T-helper 9 cell (primary cell): Measurements from ENCODE around the gene GTF2H4.
"Not testable (repeated sequence)": the region's sequence is repeated elsewhere in the genome, so short reads cannot be mapped to it uniquely, and the experiment has no call there.

ENCODE experiments used
- DNase-seq: peaks from one replicate; pipeline ENCODE4 v3.0.0-alpha.2; 2020

Gene GTF2H4

DNA sequence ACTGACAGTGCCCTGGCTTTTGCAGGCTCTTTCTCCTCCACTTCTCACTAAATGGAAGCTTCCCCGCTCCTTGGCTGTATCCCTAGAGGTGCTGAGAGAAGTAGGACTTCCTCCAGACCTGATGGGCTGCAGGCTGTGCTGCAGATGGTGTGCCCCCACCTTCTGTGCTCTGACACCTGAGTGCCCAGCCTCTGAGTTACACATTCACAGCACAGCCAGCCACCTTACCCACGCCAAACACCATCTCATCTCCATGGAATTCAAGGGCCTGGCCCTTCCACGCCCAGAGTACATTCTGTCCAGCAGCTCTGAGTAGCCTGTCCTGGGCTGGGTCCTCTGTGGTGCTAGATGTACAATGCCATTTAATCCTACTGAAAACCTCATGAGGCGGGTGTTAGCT, 18.6 kb downstream of the GTF2H4 start:
- DNase-seq = no peak

DNA sequence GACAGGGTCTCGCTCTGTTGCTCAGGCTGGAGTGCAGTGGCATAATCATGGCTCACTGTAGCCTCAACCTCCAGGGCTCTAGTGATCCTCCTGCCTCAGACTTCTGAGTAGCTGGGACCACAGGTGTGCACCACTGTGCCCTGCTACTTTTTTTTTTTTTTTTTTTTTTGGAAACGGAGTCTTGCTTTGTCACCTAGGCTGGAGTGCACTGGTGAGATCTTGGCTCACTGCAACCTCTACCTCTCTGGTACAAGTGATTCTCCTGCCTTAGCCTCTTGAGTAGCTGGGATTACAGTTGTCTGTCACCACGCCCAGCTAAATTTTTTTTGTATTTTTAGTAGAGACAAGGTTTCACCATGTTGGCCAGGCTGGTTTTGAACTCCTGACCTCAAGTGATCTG, 19.1 kb downstream of the GTF2H4 start:
- not testable (repeated sequence) for DNase-seq

DNA sequence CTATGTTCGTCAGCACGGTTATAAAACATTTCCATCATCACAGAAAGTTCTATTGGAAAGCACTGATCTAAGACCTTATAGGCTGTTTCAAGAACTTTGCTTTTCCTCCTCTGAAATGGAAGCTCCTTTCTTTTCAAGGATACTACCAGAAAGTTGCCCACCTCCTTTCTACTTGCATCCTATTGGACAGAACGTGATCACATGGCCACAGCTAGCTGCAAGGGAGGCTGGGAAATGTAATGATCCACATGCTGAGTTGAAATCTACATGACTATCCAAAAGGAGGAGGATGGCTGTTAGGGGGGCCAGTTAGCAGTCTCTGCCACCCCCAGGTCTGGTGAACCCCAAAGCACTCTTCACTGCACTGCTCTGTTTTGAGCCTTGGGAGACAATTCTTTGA, 20.7 kb downstream of the GTF2H4 start:
- no peak for DNase-seq

- DNase-seq = no peak
Measured at GRCh38 chr6:30930506-30930905, 22.5 kb downstream of the GTF2H4 start.

DNA sequence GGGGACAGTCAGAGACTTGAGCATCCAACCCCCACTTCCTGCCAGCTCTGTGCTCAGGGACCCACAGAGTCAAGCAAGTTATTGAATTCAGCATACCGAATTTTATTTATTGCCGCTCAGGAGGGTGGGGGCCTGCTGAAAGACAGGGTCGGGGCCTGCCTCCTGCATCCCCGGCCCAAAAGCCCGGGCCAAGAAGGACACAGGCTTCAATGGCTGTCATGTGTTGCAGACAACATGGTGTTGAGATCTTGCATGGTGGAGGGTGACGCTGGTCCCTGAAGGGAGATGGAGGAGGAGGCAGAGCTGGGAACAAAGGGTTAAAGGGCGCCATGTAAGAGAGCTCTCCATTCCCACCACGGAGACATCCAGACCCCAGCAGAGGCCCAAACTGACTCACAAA, 23.3 kb downstream of the GTF2H4 start:
- no peak for DNase-seq

GRCh38 chr6:30931969-30932645, 24.1 kb downstream of the GTF2H4 start, which contains the start of gene SFTA2:
TSS of gene SFTA2 (minus strand) at chr6:30932170. CDS start at chr6:30932096, 74 bp downstream.
- DNase-seq = no peak

GRCh38 chr6:30932665-30933365, 24.8 kb downstream of the GTF2H4 start:
- no peak for DNase-seq

DNA sequence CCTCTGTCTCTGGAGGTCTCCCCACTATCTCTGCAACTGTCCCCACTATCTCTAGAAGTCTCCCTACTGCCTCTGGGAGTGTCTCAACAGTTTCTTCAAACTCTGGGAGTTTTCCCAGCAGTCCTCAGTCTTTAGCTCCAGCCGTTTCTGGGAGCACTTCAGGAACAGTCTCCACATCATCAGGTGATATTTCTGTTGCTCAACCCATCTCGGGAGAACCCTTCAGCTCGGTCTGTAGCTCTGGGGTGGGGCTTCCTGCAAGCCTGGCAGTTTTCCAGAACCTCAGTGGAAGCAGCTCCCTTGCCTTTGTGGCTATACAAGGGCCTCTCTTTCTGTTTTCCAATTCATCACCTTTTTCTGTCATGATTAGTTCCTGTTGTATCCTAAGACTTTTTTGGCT, 27.0 kb downstream of the GTF2H4 start:
- DNase-seq = no peak

- no peak for DNase-seq
Measured at GRCh38 chr6:30937265-30937664, 29.3 kb downstream of the GTF2H4 start.

DNA sequence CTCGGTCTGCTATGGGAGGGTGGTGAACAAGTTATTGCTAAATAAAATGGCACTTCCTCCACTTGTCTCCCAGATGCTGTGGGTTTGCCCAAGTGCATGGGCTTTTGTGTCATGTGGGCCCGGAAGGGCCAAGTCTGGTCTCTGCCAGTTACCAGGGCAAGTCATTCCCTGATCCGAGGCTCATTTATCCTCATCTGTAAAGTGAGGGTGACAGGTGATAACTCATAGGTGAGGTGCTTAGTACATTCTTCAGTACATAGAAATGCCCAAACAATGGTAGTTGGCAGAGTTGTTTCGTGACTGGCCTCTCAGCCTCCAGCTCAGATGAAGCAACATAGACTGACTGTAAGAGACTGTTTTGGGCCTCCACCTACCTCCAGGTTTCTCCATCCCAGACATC, 30.7 kb downstream of the GTF2H4 start:
- no peak for DNase-seq

- DNase-seq = no peak
Measured at GRCh38 chr6:30939473-30939872, 31.5 kb downstream of the GTF2H4 start.

DNA sequence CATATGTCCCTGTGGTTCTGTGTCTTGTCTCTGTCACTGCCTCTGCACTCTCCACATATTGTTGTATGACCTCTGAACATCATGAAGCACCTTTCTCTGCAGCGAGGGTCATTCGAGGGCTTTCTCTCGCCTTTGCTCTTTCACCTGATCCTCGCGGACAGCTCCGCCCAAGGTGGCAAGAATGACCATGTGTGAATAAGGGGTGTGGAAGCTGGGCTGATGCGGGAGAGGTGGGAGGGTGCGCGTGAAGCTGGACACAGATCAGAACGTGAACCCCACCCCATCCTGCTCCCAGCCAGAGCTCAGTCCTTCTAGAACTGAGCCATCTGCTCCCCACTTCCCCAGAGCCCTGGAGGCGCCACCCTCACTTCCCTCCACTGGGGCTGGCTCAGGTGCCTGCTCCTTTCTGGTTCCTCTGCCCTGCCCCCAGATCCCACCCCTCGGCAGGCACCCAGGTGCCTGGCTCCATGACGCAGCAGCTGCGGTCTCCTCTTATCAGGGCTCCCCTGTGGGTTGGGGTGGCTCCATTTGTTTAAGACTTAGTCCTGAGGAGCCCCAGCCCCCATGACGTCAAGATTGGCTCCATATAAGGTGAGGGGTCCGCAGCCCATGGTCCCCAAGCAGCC, 32.5 kb downstream of the GTF2H4 start, which contains the start of gene MUCL3:
Gene MUCL3, plus strand, starts transcription at position 613 of the 626 bp plus-strand sequence. CDS start 27 bp downstream, outside the sequence.
- no peak for DNase-seq

DNA sequence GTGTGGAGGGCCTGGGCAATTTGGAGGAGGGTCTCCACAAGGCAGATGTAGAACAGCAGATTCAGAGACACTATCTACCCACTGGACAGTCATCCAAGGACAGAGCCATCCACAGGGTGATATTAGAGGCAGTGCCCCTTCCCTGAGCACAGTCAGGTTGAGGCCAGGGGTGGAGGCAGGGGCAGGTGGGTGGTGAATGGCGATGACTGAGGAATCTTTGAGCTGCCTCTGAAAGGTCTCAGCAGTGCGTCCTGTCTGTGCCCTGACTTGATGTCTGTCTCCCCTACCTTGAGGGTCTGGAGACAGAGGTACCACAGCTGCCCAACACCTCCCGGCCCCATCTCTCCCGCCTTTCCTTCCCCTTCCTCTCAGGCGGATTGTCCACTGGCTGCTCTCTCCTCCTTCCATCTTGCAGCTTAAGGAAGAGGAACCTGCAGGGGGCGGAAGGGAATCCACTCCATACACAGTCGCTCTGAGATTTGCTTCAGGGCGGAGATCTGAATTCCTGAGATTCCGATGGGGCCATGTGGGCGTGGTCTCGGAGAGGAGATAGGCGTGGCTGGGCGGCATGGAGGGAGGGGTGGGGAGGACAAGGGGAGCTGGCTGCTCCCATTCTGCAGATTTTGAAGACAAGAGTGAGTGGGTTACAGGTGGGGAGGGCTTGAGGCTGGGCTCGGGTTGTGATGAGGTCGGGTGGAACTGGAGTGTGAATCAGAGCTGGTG, 34.5 kb downstream of the GTF2H4 start:
- no peak for DNase-seq

DNA sequence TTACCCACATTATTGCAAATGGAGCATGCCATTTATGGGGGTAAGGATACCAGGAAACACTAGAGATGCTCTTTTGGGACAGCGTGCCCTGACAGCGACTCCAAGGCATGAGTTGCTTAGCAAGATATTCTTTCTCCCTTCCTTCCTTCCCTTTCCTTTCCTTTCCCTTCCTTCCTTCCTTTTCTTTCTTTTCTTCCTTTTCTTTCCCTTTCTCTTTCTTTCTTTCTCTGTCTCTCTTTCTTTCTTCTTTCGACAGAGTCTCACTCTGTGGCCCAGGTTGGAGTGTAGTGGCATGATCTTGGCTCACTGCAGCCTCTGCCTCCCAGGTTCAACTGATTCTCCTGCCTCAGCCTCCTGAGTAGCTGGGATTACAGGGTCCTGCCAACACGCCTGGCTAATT, 36.0 kb downstream of the GTF2H4 start:
- no peak for DNase-seq

GRCh38 chr6:30945281-30945680, 37.3 kb downstream of the GTF2H4 start:
- DNase-seq = no peak

DNA sequence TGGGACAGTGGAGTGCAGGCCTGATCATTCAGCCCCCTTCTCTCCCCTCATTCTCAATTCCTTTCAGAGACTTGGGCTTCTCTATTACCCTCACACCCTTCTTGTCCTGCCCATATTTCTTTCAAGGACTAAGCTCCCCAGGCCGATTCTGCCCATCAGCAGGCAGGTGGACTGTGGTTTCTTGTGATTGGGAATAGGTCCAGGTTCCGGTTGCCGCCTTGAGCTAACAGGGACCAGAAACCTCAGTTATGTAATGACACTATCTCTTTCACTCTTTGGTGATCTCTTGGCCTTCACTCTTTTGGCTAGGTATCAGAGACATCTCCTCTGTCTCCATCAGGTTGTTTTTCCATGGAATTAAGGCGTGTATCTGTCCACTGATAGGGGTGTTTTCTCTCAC, 39.2 kb downstream of the GTF2H4 start:
- no peak for DNase-seq

DNA sequence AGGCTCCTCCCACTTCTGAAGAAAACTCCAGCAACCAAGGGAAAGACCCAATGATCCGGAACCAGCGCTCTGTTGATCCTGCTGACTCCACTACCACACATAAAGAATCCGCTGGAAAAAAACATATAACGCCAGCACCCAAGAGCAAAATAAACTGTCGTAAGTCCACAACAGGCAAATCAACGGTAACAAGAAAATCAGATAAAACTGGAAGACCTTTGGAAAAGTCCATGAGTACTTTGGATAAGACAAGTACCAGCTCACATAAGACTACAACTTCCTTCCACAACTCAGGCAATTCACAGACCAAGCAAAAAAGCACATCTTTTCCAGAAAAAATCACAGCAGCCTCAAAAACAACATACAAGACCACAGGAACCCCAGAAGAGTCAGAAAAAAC, 40.8 kb downstream of the GTF2H4 start:
- no peak for DNase-seq

DNA sequence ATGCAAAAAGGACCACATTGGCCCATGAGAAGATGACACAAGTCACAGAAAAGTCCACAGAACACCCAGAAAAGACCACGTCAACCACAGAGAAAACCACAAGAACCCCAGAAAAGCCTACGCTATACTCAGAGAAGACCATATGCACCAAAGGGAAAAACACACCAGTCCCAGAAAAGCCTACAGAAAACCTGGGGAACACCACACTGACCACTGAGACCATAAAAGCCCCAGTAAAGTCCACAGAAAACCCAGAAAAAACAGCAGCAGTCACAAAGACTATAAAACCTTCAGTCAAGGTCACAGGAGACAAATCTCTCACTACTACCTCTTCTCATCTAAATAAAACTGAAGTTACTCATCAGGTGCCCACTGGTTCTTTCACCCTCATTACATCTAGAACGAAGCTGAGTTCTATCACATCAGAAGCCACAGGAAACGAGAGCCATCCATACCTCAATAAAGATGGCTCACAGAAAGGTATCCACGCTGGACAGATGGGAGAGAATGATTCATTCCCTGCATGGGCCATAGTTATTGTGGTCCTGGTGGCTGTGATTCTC, 44.0 kb downstream of the GTF2H4 start:
- DNase-seq = no peak

DNA sequence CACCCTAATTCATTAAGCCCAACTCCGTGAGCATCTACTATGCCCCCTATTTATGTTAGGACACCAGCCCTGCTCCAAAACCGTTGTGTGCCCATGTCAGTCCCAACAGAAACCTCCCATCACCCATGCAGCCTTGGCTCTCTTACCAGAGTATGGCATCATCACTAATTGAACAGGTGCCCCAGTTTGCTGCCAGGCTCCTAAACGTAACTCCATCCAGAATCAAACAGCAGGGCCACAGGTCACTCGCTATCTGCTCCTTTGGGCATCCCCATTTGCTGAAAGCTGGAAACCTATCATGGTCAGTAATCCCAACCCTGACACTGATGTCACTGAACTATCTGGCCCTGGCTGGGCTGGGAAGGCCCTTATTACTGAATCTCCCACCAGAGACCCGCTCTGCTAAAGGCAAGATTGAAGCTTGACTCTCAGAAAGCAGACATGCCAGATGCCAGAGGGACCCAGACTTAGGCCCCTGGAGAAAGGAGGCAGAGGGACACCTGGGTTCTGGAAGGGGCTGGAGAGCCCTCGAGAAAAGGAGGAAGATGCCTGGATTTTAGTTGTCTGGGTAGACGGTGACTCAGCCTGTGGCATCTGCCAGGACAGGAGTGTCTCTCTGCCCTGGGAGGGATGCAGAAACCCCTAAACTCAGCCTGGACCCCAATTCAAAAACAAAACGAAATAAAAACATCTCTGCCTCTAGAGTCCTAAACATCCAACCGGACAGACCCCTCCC, 46.8 kb downstream of the GTF2H4 start:
- no peak for DNase-seq

DNA sequence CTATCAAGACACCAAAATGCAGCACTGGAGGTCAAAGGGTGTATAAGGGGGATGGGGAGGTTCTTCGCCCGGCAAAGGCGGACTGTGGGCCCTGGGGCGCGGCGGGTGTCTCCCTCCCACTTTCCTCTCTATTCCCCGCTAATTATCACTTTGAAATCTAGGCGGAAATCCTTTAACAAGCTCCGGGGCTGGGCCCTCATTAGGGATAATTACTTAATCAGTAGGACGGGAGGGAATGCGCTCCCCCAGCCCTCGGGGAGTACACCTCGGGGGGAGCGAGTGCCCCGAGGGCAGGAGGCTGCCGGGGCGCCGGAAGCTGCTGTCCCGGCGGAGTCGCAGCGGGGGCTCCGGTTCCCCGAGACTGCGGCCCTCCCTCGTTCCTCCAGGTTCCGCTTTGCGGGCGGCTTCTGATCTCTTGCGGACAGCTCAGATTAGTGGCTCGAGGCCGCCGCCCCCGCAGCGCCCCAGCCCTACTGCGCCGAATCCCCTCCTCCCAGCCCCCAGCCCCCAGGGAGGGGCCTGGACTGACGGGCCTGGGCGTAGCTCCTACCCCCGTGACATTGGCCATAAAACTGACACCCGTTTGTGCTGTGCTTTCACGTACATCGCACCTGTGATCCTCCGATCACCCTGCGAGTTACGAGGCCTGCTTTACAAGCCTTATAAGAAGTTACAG, 47.5 kb downstream of the GTF2H4 start:
- peak; percentile 41 for DNase-seq

GRCh38 chr6:30957716-30958115, 49.7 kb downstream of the GTF2H4 start:
- DNase-seq = no peak
